GM21526 (cell line): ENCODE measurements around the gene SLC25A44.
"Not testable (repeated sequence)": the region's sequence is repeated elsewhere in the genome, so short reads cannot be mapped to it uniquely, and the experiment has no call there.

Experiments used
- ATAC-seq: cut with Tn5 transposase; IDR thresholded peaks from one replicate; pipeline ENCODE4 v1.9.1; 2021; ENCODE audit warnings: moderate library complexity; ENCODE audit not compliant: unreplicated experiment, low FRiP score

The SLC25A44 gene

GRCh38 chr1:156198831-156199349 is 5.0 kb downstream of the SLC25A44 start:
- no peak for ATAC-seq

GRCh38 chr1:156200044-156200443 is 6.1 kb downstream of the SLC25A44 start:
- ATAC-seq: no peak

GRCh38 chr1:156203331-156203730 is 9.4 kb downstream of the SLC25A44 start:
- no peak for ATAC-seq

GRCh38 chr1:156204686-156205085 is 10.8 kb downstream of the SLC25A44 start:
- ATAC-seq: no peak

- no peak for ATAC-seq
Measured at GRCh38 chr1:156211243-156211642, 17.3 kb downstream of the SLC25A44 start.

- no peak for ATAC-seq
Measured at GRCh38 chr1:156212130-156212529, 18.2 kb downstream of the SLC25A44 start.

- peak; percentile 72 for ATAC-seq
Measured at GRCh38 chr1:156212833-156213643, 19.1 kb downstream of the SLC25A44 start, which contains the start of gene PMF1. Gene PMF1, plus strand, starts transcription at chr1:156213007. Its CDS starts 9 bp downstream, at chr1:156213016.

- ATAC-seq: no peak
Measured at GRCh38 chr1:156213644-156213966, 19.7 kb downstream of the SLC25A44 start.

- no peak for ATAC-seq
Measured at GRCh38 chr1:156214024-156214748, 20.3 kb downstream of the SLC25A44 start.

GRCh38 chr1:156216361-156217086 is 22.6 kb downstream of the SLC25A44 start:
- ATAC-seq: not testable (repeated sequence)

GRCh38 chr1:156217871-156218270 is 24.0 kb downstream of the SLC25A44 start:
- ATAC-seq: no peak

- no peak for ATAC-seq
Measured at GRCh38 chr1:156220226-156220625, 26.3 kb downstream of the SLC25A44 start.

GRCh38 chr1:156221986-156222692 is 28.2 kb downstream of the SLC25A44 start:
- ATAC-seq: no peak

- ATAC-seq: no peak
Measured at GRCh38 chr1:156225677-156226014, 31.7 kb downstream of the SLC25A44 start.

GRCh38 chr1:156226116-156226538 is 32.2 kb downstream of the SLC25A44 start:
- peak; percentile 59 for ATAC-seq

- ATAC-seq: peak; percentile 3
Measured at GRCh38 chr1:156226782-156227181, 32.9 kb downstream of the SLC25A44 start.

- ATAC-seq: no peak
Measured at GRCh38 chr1:156228501-156228900, 34.6 kb downstream of the SLC25A44 start.

GRCh38 chr1:156229809-156230472 is 36.0 kb downstream of the SLC25A44 start:
- no peak for ATAC-seq

GRCh38 chr1:156230473-156230837 is 36.6 kb downstream of the SLC25A44 start:
- no peak for ATAC-seq
